Retinal pigment epithelial cell (primary cell): ENCODE data around the gene INPP4A.

Experiments used
- DNase-seq: peaks from one replicate; pipeline ENCODE4 v3.0.0-alpha.2; 2010; ENCODE audit warnings: low read depth
- H3K4me3 ChIP-seq: 2 replicates; pipeline ENCODE4 v1.5.1; 2011; ENCODE audit warnings: mild to moderate bottlenecking, low read length, control low read depth, moderate library complexity
- TF ChIP-seq, protein P1 (sequence below): conservative IDR thresholded peaks from 2 replicates; pipeline ENCODE4 v1.5.1; 2011; ENCODE audit warnings: low read depth, low read length, control low read depth, inconsistent platforms

INPP4A gene

DNA sequence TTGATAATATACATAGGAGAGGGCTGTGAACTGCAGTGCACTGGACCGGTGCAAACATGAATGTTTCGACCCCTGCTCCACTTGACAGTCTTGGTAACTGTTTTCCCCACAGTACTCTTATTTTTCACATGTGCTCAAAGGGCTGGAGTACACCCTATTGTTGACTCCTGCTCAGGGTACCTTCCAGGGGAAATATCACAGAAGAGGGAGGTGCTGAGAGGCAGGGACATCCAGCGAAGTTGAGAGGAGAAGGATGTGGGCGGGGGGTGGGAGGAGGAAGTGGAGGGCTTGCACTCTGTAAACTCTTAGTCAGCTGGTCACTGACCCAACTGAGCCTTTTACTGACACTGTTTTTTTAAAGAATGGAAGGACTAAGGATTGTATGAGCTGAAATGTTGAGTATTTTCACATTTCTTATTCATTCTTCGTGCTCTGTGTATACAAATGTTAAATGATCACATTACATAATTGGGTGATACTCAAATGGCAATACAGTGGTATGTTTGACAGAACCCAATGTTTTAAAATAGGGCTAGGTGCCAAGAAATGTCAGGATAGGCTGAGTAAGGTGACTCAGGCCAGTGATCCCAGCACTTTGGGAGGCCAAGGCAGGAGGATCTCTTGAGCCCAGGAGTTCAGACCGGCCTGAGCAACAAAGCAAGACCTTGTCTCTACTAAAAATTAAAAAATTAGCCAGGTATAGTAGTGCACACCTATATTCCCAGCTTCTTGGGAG is 10.0 kb downstream of the INPP4A start:
- DNase-seq: no peak
- TF ChIP-seq, protein P1, sequence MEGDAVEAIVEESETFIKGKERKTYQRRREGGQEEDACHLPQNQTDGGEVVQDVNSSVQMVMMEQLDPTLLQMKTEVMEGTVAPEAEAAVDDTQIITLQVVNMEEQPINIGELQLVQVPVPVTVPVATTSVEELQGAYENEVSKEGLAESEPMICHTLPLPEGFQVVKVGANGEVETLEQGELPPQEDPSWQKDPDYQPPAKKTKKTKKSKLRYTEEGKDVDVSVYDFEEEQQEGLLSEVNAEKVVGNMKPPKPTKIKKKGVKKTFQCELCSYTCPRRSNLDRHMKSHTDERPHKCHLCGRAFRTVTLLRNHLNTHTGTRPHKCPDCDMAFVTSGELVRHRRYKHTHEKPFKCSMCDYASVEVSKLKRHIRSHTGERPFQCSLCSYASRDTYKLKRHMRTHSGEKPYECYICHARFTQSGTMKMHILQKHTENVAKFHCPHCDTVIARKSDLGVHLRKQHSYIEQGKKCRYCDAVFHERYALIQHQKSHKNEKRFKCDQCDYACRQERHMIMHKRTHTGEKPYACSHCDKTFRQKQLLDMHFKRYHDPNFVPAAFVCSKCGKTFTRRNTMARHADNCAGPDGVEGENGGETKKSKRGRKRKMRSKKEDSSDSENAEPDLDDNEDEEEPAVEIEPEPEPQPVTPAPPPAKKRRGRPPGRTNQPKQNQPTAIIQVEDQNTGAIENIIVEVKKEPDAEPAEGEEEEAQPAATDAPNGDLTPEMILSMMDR: no peak
- no peak overlapping the region for H3K4me3 ChIP-seq

- TF ChIP-seq, protein P1: no peak
- no peak overlapping the region for H3K4me3 ChIP-seq
- DNase-seq: no peak
Observed at GRCh38 chr2:98455494-98455976, 10.9 kb downstream of the INPP4A start.

GRCh38 chr2:98457045-98457696 is 12.5 kb downstream of the INPP4A start:
- H3K4me3 ChIP-seq: no peak overlapping the region
- TF ChIP-seq, protein P1: no peak
- peak; percentile 48 for DNase-seq

GRCh38 chr2:98458207-98458606 is 13.5 kb downstream of the INPP4A start:
- H3K4me3 ChIP-seq: no peak overlapping the region
- TF ChIP-seq, protein P1: no peak
- no peak for DNase-seq

- TF ChIP-seq, protein P1: no peak
- no peak overlapping the region for H3K4me3 ChIP-seq
- DNase-seq: no peak
Observed at GRCh38 chr2:98458667-98459380, 14.2 kb downstream of the INPP4A start.

DNA sequence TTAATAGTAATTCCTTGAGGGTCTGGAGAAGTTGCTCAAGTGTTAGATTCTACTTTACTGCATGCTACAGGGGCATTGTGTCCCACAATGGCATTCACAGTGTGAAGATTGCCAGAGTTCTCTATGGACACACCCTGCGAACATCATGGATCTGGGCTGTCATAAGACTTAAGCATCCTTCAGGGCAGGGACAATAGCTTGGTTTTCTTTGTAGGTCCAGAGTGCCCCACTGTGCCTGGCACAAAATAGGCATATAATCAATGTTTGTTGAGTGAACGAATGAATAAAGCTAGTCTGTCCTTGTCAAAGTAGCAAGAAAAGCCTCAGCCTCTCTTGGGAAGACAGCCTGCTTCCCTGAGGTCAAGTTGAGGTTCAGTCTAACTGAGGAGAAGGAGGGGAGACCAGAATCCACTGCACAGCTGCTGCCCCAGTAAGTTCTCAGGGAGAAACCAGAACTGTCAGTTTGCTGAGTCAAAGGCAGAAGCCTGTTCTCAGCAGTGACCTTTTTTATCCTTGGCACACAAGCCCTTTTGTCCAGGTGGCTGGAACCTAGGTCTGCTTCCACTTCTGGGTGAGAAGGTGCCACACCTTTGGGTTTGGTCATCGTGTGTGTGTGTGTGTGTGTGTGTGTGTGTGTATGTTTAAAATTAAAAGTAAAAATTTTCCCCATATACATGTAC is 15.0 kb downstream of the INPP4A start:
- no peak for DNase-seq
- no peak overlapping the region for H3K4me3 ChIP-seq
- TF ChIP-seq, protein P1: no peak
